ENCODE results near the gene PARD6G. TPM values are rescaled to one million over a fixed set of nuclear protein-coding genes. Genes with fewer than 3 reads are reported as not detected.

PARD6G gene
- total RNA-seq, 4 donors from 2014 or later = 4.6 to 15.9 (median 11.9) TPM

DNA sequence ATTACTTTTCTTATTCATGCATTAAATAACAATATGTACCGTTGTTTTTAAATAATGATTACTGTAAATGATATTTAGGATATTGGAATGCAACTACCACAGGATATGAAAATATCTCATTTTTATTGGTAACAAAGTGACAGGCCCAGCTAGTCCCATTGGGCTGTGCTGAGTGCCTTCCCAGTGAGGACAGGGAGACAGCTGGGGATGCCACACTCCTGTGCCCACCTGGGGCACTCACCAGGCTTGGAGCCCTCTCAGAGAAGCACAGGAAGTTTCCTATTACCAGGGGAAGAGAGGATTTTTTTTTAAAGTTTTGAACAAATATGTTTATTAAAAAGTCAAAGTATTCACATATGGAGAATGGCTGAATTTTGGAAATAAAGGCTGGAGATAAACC, 48.9 kb downstream of the PARD6G start:
- no peak for DNase-seq
- Histone ChIP-seq H3K27me3 (no peaks in the 10 kb centered on the region), H3K9me3 (no peaks in the 10 kb centered on the region), H3K27ac (no peak overlapping the region), H3K4me3 (no peak overlapping the region), H3K36me3 (no peaks in the 10 kb centered on the region), H3K4me1 (no peaks in the 10 kb centered on the region)
- TF ChIP-seq POLR2A (IDR thresholded peaks at IDR 0.05) = no peak
- TF ChIP-seq, protein P1, sequence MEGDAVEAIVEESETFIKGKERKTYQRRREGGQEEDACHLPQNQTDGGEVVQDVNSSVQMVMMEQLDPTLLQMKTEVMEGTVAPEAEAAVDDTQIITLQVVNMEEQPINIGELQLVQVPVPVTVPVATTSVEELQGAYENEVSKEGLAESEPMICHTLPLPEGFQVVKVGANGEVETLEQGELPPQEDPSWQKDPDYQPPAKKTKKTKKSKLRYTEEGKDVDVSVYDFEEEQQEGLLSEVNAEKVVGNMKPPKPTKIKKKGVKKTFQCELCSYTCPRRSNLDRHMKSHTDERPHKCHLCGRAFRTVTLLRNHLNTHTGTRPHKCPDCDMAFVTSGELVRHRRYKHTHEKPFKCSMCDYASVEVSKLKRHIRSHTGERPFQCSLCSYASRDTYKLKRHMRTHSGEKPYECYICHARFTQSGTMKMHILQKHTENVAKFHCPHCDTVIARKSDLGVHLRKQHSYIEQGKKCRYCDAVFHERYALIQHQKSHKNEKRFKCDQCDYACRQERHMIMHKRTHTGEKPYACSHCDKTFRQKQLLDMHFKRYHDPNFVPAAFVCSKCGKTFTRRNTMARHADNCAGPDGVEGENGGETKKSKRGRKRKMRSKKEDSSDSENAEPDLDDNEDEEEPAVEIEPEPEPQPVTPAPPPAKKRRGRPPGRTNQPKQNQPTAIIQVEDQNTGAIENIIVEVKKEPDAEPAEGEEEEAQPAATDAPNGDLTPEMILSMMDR (IDR thresholded peaks at IDR 0.05) = no peak
- intact Hi-C loops (cut with DNase I; ENCODE audit: low total_unique reads) = no loop called here

DNA sequence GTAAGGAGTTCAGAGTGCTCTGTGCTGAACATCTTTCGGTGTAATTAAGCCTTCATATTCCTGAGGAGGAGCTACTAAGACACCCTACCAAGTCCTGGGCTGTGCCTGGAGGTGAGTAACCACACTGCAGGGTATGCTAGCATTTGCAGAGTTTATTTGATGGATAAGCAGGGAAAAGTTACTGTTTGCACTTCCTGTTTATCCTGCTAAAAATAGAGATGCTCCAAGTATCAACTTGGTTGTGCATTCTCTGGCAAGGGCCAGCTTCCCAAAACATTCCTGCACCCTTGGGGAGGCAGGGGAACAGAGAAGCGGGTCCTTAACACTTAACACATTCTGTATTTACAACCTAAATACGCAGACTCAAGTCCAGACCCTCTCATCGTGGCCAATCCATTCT, 49.8 kb downstream of the PARD6G start:
- TF ChIP-seq, protein P1 (IDR thresholded peaks at IDR 0.05) = no peak
- no peak for TF ChIP-seq POLR2A (IDR thresholded peaks at IDR 0.05)
- no peaks in the 10 kb centered on the region for H3K4me1 ChIP-seq
- H3K4me3 ChIP-seq = no peak overlapping the region
- intact Hi-C loops (cut with DNase I; ENCODE audit: low total_unique reads) = no loop called here
- no peak for DNase-seq
- H3K36me3 ChIP-seq = no peaks in the 10 kb centered on the region
- H3K27ac ChIP-seq = no peak overlapping the region
- no peaks in the 10 kb centered on the region for H3K9me3 ChIP-seq
- no peaks in the 10 kb centered on the region for H3K27me3 ChIP-seq

DNA sequence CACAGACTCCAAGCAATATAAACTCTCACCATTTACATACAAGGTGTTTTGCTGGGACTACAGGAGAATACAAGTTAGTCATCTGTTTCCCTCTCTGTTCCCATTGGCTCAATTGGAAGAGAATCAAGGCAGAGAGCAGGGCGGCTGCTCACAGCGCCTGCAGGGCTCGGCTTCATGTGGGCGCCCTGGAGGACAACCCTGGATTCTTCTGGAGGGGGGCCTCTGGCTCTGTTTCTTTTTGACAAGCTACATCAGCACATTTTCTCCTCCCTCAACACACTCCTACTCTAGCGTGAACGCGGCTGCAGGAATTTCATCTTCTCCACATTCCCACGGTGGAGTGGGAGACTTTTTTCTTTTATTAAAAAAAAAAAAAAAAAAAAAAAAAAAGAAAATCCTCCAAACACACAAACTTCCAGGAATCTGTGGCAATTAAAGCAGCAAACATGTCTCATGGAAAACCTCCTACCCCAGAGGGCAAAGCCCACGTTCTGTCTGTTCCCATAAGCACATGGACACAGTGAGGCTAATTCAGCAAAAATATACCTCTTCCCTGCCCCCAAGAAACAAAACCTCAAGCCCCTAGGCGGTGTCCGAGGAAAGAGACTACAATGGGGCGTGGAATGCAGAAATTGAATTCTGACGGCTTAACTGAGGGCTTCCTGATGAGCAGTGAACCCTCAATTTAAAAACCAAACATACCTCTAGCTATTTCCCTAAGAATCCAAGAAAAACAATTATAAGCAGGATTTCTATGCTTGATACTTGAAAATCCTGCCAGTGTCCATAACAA, 50.6 kb downstream of the PARD6G start:
- Histone ChIP-seq H3K9me3 (no peaks in the 10 kb centered on the region), H3K4me1 (no peaks in the 10 kb centered on the region), H3K4me3 (no peak overlapping the region), H3K27ac (no peak overlapping the region), H3K27me3 (no peaks in the 10 kb centered on the region), H3K36me3 (no peaks in the 10 kb centered on the region)
- intact Hi-C loops (cut with DNase I; ENCODE audit: low total_unique reads) = no loop called here
- no peak for TF ChIP-seq POLR2A (IDR thresholded peaks at IDR 0.05)
- TF ChIP-seq, protein P1 (IDR thresholded peaks at IDR 0.05) = no peak
- DNase-seq = no peak

DNA sequence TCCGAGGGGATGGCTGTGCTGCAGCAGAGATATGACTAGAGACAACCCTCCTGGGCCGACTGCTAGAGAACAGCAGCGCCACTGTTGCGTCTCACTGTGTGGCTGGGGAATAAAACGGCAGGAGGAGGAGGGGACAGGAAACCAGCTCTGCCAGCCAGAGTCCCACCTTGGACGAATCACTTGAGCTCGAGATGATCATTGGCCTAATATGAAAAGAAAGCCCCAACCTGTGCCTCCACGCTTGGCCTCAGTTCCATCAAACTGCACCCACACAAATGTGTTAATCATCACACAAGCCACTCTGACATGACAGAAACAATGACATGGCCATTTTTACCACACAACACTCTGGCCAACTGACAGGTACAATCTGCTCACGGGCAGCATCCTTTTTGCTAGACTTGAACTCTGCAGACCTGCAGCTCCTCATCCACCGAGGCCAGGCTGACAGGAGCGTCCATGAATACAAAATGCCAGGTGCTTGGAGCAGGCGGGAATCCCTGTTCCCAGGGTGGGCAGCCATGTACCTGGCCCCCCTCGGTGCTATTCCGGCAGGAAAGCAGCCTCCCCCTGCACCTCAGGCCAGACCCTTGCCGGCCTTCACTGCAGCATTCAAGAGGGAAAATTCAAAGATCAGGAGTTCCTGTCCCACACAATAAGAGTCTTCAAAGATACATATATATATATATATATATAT, 52.3 kb downstream of the PARD6G start:
- Histone ChIP-seq H3K36me3 (no peaks in the 10 kb centered on the region), H3K27ac (no peak overlapping the region)
- DNase-seq = no peak

More for the DNA sequence above, 52.3 kb downstream of the PARD6G start:
- Histone ChIP-seq H3K27me3 (no peaks in the 10 kb centered on the region), H3K4me3 (no peak overlapping the region), H3K4me1 (no peaks in the 10 kb centered on the region), H3K9me3 (no peaks in the 10 kb centered on the region)
- TF ChIP-seq, protein P1 (IDR thresholded peaks at IDR 0.05) = no peak
- TF ChIP-seq POLR2A (IDR thresholded peaks at IDR 0.05) = no peak
- intact Hi-C loops (cut with DNase I; ENCODE audit: low total_unique reads) = no loop called here
